K562 (cell line): ENCODE results near the gene NLRC3. TPM values are rescaled to one million over a fixed set of nuclear protein-coding genes. Genes with fewer than 3 reads are reported as not detected.

ENCODE experiments used
- ATAC-seq: fragments of 200-7000 bp; cut with Tn5 transposase; 3 replicates; pipeline ENCODE4 v1.9.1; 2020; ENCODE audit warnings: moderate library complexity
- Bru-seq: library from RNA; stranded (reverse); fragments of 400-500 nt; gene quantifications from one replicate; lab custom pipeline; 2021; lab: Mats Ljungman, UMichigan
- BruChase-seq, 2 experiments: library from RNA; stranded (reverse); fragments of 400-500 nt; gene quantifications; one replicate each; lab custom pipeline; 2021; lab: Mats Ljungman, UMichigan
- BruUV-seq: library from RNA; stranded (reverse); fragments of 400-500 nt; replicated peaks from 2 replicates; lab custom pipeline; 2021; lab: Mats Ljungman, UMichigan
- CTCF ChIA-PET: fragments of 300-600 bp; formaldehyde crosslinking; extraction: SDS; loops from one replicate; lab custom pipeline; 2021; ENCODE audit warnings: low intra/inter-chr PET ratio; lab: Yijun Ruan, JAX
- POLR2A ChIA-PET: fragments of 300-600, 350-650 bp; sonication (Branson Sonifier 250); formaldehyde crosslinking; extraction: SDS; loops from one replicate; lab custom pipeline; 2021; ENCODE audit warnings: antibody characterized with exemption, inconsistent platforms; lab: Yijun Ruan, JAX
- DNase-seq, 4 experiments: peaks; one replicate each; pipeline versions ENCODE4 v3.0.0 to v3.0.0-alpha.2; 2011 to 2018; ENCODE audit warnings: low spot score in 3 of 4, mixed read lengths in 3 of 4; ENCODE audit errors: extremely low read depth in 1 of 4
- FAIRE-seq: peaks from 2 replicates; lab custom pipeline; 2011; peaks lifted over from hg19 to GRCh38; lab: Jason Lieb, UNC
- H2AFZ ChIP-seq: 2 replicates; pipeline ENCODE4 v1.6.0; 2011; ENCODE audit warnings: low read depth, low read length, control low read depth, inconsistent platforms
- H3K27ac ChIP-seq: fragments of 200-600 bp; 3 replicates; pipeline ENCODE4 v1.8.0; 2011; ENCODE audit warnings: low read depth, mild to moderate bottlenecking, control low read depth, inconsistent platforms, low read length, moderate library complexity, mixed read lengths; ENCODE audit errors: extremely low read depth
- H3K27me3 ChIP-seq, 2 experiments: fragments of 300-600 bp in 1 of 2; 2 replicates in 1 of 2; 3 replicates in 1 of 2; pipeline versions ENCODE4 v1.6.0 to v1.8.0; 2011; ENCODE audit warnings: inconsistent platforms in 2 of 2, low read length in 2 of 2, mild to moderate bottlenecking in 1 of 2, mixed read lengths in 1 of 2, moderate library complexity in 1 of 2; ENCODE audit not compliant: control insufficient read depth in 2 of 2, insufficient read depth in 2 of 2
- H3K36me3 ChIP-seq: fragments of 300-600 bp; 3 replicates; pipeline ENCODE4 v1.8.0; 2011; ENCODE audit warnings: mild to moderate bottlenecking, low read length, inconsistent platforms; ENCODE audit not compliant: control insufficient read depth, insufficient read depth
- H3K4me1 ChIP-seq, 2 experiments: fragments of 200-600 bp in 1 of 2; replicated peaks in 1 of 2; 2 replicates in 1 of 2; 3 replicates in 1 of 2; pipeline versions ENCODE4 v1.5.1 to v1.8.0; 2011; ENCODE audit warnings: inconsistent platforms in 2 of 2, low read length in 2 of 2, mild to moderate bottlenecking in 1 of 2, mixed read lengths in 1 of 2, moderate library complexity in 1 of 2; ENCODE audit not compliant: control insufficient read depth in 2 of 2, insufficient read depth in 2 of 2
- H3K4me2 ChIP-seq: 2 replicates; pipeline ENCODE4 v1.6.1; 2011; ENCODE audit warnings: low read length, control low read depth, inconsistent platforms, mixed read lengths; ENCODE audit not compliant: insufficient read depth
- H3K4me3 ChIP-seq: fragments of 200-600 bp; sonication (generic), shearing (Covaris generic); 2 replicates; pipeline ENCODE4 v1.5.1; 2016; ENCODE audit warnings: control low read depth, inconsistent platforms
- H3K79me2 ChIP-seq: fragments of 200-600 bp; 3 replicates; pipeline ENCODE4 v1.8.0; 2011; ENCODE audit warnings: low read length, inconsistent platforms; ENCODE audit not compliant: control insufficient read depth, insufficient read depth
- H3K9ac ChIP-seq, 2 experiments: 2 replicates each; pipeline versions ENCODE4 v1.6.0 to v1.6.1; 2011; ENCODE audit warnings: low read depth in 2 of 2, low read length in 2 of 2, control low read depth in 1 of 2, inconsistent platforms in 1 of 2, mild to moderate bottlenecking in 1 of 2, mixed read lengths in 1 of 2; ENCODE audit not compliant: insufficient read depth in 1 of 2
- H3K9me1 ChIP-seq: one replicate; pipeline ENCODE4 v1.6.0; 2011; ENCODE audit warnings: inconsistent platforms, mild to moderate bottlenecking, low read length, moderate library complexity; ENCODE audit not compliant: control insufficient read depth, insufficient read depth
- H3K9me3 ChIP-seq: replicated peaks from 2 replicates; pipeline ENCODE4 v1.5.1; 2011; ENCODE audit warnings: low read depth, low read length, inconsistent platforms; ENCODE audit not compliant: control insufficient read depth, insufficient read depth
- H4K20me1 ChIP-seq: replicated peaks from 2 replicates; pipeline ENCODE4 v1.6.1; 2011; ENCODE audit warnings: low read length, inconsistent platforms, mixed read lengths; ENCODE audit not compliant: control insufficient read depth, insufficient read depth
- HMG20B ChIP-seq: fragments of 250-450 bp; sonication (Bioruptor Pico); IDR thresholded peaks from 2 replicates; pipeline ENCODE4 v1.5.0; 2021; ENCODE audit warnings: mild to moderate bottlenecking
- POLR3G ChIP-seq: IDR thresholded peaks from 2 replicates; pipeline ENCODE4 v1.6.1; 2011; ENCODE audit not compliant: insufficient read length, insufficient replicate concordance; ENCODE audit errors: extremely low read depth
- TFAM ChIP-seq: fragments of 250-450 bp; sonication (Bioruptor Pico); conservative IDR thresholded peaks from 2 replicates; pipeline ENCODE4 v1.5.0; 2021; ENCODE audit warnings: mild to moderate bottlenecking, moderate library complexity
- ZNF655 ChIP-seq: fragments of 250-450 bp; sonication (Bioruptor Pico); IDR thresholded peaks from 2 replicates; pipeline ENCODE4 v1.5.0; 2021
- WGBS: fragments of 100-300 bp; shearing (Covaris generic); methylation state at CpG from one replicate; pipeline ENCODE4 v1.1.6; 2016; ENCODE audit warnings: low coverage, mixed read lengths; ENCODE audit not compliant: insufficient coverage; ENCODE audit errors: missing lambda C conversion rate; 5-methylcytosine and 5-hydroxymethylcytosine counted together
- in situ Hi-C: fragments of 300-500 bp; cut with MboI; formaldehyde crosslinking; loops from 4 replicates; pipeline ENCODE4 v1.15.0; 2018; ENCODE audit warnings: inconsistent platforms, mixed read lengths
- intact Hi-C: fragments of 100-400 bp; cut with micrococcal nuclease; formaldehyde crosslinking; loops from 2 replicates; pipeline ENCODE4 v1.14.2; 2022
- long read RNA-seq, 3 experiments: library from polyadenylated mRNA in 2 of 3; library from RNA in 1 of 3; unstranded in 2 of 3; stranded (forward) in 1 of 3; transcript quantifications; one replicate each; pipeline ENCODE4 v2.0.0, GENCODE V29; 2019 to 2022
- polyA minus RNA-seq, 3 experiments: library from RNA; depleted of rRNA, polyadenylated mRNA; stranded (reverse); fragments of >200 nt; gene quantifications; 2 replicates each; pipeline ENCODE4 v1.2.3, GENCODE V29; 2011
- polyA plus RNA-seq, 8 experiments: library from polyadenylated mRNA; depleted of rRNA in 4 of 8; stranded (reverse) in 5 of 8; unstranded in 3 of 8; fragments of >200 nt; fragmentation: Nextera tagmentation in 2 of 8; fragmentation: Illumina TruSeq in 1 of 8; extraction: Ambion mirVana in 2 of 8; extraction: Trizol in 1 of 8; gene quantifications; 2 replicates each; pipeline versions ENCODE4 v1.2.1 to v1.2.3, GENCODE V29; 2011 to 2014; ENCODE audit warnings: inconsistent platforms in 1 of 8, missing spikeins in 1 of 8
- total RNA-seq, 7 experiments: library from RNA; depleted of rRNA in 6 of 7; stranded (reverse); fragments of >200 nt in 6 of 7; fragmentation: Illumina TruSeq in 2 of 7; extraction: Trizol in 2 of 7; gene quantifications; 2 replicates each; pipeline versions ENCODE4 v1.2.1 to v1.2.3, GENCODE V29; 2011 to 2021; ENCODE audit warnings: low replicate concordance in 1 of 7

Gene NLRC3
- 0.07 TPM in 1 of 2 replicates, not detected in the other for total RNA-seq (2011; cell fraction: chromatin; rRNA removed; ENCODE audit: low replicate concordance)
- under 0.01 TPM in 1 of 2 replicates, not detected in the other for total RNA-seq (2011; cell fraction: nucleolus; rRNA removed)
- not detected in 2 replicates for total RNA-seq (2011; cell fraction: nucleoplasm; rRNA removed)
- total RNA-seq (2014; rRNA removed) (not detected in 2 replicates), total RNA-seq (2014; rRNA removed; fragmentation: Illumina TruSeq; extraction: Trizol) (not detected in 2 replicates), total RNA-seq (2015; rRNA removed; fragmentation: Illumina TruSeq; extraction: Trizol) (not detected in 2 replicates), total RNA-seq (2021) (0.13 and 0.22 TPM in 2 replicates), polyA plus RNA-seq (2011; rRNA removed) (0.03 TPM in 1 of 2 replicates, not detected in the other), polyA plus RNA-seq (2014; fragmentation: Illumina TruSeq; extraction: Trizol) (not detected in 2 replicates), polyA plus RNA-seq (2014; fragmentation: Nextera tagmentation; extraction: Ambion mirVana) (under 1 TPM; 0.03 to 0.04 TPM), polyA plus RNA-seq (2014; rRNA removed) (0.03 TPM in 1 of 2 replicates, not detected in the other), polyA minus RNA-seq (2011; rRNA and poly(A)+ RNA removed) (not detected in 2 replicates), Bru-seq, nascent RNA (not detected), BruChase-seq, experiment 1, labeled RNA remaining after a 2-hour chase (percentile 8 among the genes with signal in this experiment), BruChase-seq, experiment 2, labeled RNA remaining after a 6-hour chase (percentile 12 among the genes with signal in this experiment)
- 0.03 TPM in 1 of 2 replicates, not detected in the other for polyA plus RNA-seq (2011; cell fraction: cytosol; rRNA removed)
- polyA plus RNA-seq (2011; cell fraction: nucleus; rRNA removed): 0.09 TPM in 1 of 2 replicates, not detected in the other
- polyA plus RNA-seq (2012): 0.08 and 0.10 TPM in 2 replicates
- not detected in 2 replicates for polyA minus RNA-seq (2011; cell fraction: cytosol; rRNA and poly(A)+ RNA removed)
- under 0.01 TPM in 2 replicates for polyA minus RNA-seq (2011; cell fraction: nucleus; rRNA and poly(A)+ RNA removed)
- long read RNA-seq, experiment 1: 0 reads
- long read RNA-seq, experiment 2: 0 reads
- long read RNA-seq, experiment 3: 0 reads

GRCh38 chr16:3577302-3577752, at the start of gene NLRC3:
NLRC3 (minus strand) TSS chr16:3577403; CDS start chr16:3565036, 12,367 bp downstream.
- Histone ChIP-seq H3K4me2 (no peak within 1 kb of the TSS), H3K4me1 (peaks cover 0 to 37% of the 10 kb centered on the region in 2 experiments; a peak in 4 of 5 replicates), H3K9me1 (no peaks in the 10 kb centered on the region), H3K79me2 (no peaks in the 10 kb centered on the region), H2AFZ (no peak within 1 kb of the TSS), H3K36me3 (no peaks in the 10 kb centered on the region), H3K4me3 (no peak within 1 kb of the TSS), H3K9ac (peak within 1 kb of the TSS in 1 of 2 experiments; percentile 9; a peak in 1 of 4 replicates), H3K9me3 (no peaks in the 10 kb centered on the region), H3K27ac (no peak within 1 kb of the TSS), H3K27me3 (no peaks in the 10 kb centered on the region; a peak in 1 of 5 replicates), H4K20me1 (no peaks in the 10 kb centered on the region; the same call in none of the 2 replicates)
- WGBS: 11% methylated on average over 18 of the region's 18 CpGs
- intact Hi-C loops: no loop called here
- in situ Hi-C loops: no loop called here
- FAIRE-seq (no peak), DNase-seq (no peak), ATAC-seq (no peak)
- no TSS peak for BruUV-seq
- CTCF ChIA-PET: no interaction called here
- TF ChIP-seq POLR3G (no peak), ZNF655 (no peak), HMG20B (CRISPR knock-in tag) (no peak), TFAM (CRISPR knock-in tag) (no peak)
- POLR2A ChIA-PET: no interaction called here
